Osteocyte (in vitro differentiated cells): ENCODE measurements around the gene TADA2A. TPM values are rescaled to one million over a fixed set of nuclear protein-coding genes. Genes with fewer than 3 reads are reported as not detected.
"Not testable (repeated sequence)": the region's sequence is repeated elsewhere in the genome, so short reads cannot be mapped to it uniquely, and the experiment has no call there.

Source experiments
- DNase-seq: peaks from one replicate; pipeline ENCODE4 v3.0.0; 2021; ENCODE audit warnings: mixed read lengths; ENCODE audit not compliant: unreplicated experiment; ENCODE audit errors: extremely low spot score
- H3K27ac Mint-ChIP-seq: one replicate; pipeline ENCODE4 v1.8.0; 2021; ENCODE audit warnings: mild to moderate bottlenecking, mixed read lengths; ENCODE audit not compliant: unreplicated experiment
- H3K27me3 Mint-ChIP-seq: one replicate; pipeline ENCODE4 v1.8.0; 2021; ENCODE audit warnings: mixed read lengths; ENCODE audit not compliant: unreplicated experiment
- H3K36me3 Mint-ChIP-seq: one replicate; pipeline ENCODE4 v1.8.0; 2021; ENCODE audit warnings: mixed read lengths; ENCODE audit not compliant: unreplicated experiment
- H3K4me1 Mint-ChIP-seq: one replicate; pipeline ENCODE4 v1.8.0; 2021; ENCODE audit warnings: mixed read lengths; ENCODE audit not compliant: unreplicated experiment
- H3K4me3 Mint-ChIP-seq: one replicate; pipeline ENCODE4 v1.8.0; 2021; ENCODE audit warnings: mild to moderate bottlenecking, moderate library complexity, mixed read lengths; ENCODE audit not compliant: unreplicated experiment
- H3K9me3 Mint-ChIP-seq: one replicate; pipeline ENCODE4 v1.8.0; 2021; ENCODE audit warnings: mixed read lengths; ENCODE audit not compliant: unreplicated experiment
- total RNA-seq: library from RNA; stranded (reverse); gene quantifications from 2 replicates; pipeline ENCODE4 v1.2.1, GENCODE V29; 2021
- TF ChIP-seq, protein P1 (sequence below): fragments of 200-600 bp; sonication (generic); IDR thresholded peaks from 2 replicates; pipeline ENCODE4 v1.5.0; 2021; ENCODE audit warnings: antibody characterized with exemption, mild to moderate bottlenecking, moderate library complexity

The TADA2A gene
- total RNA-seq, 1 donor from 2014 or later = 20.4 TPM

DNA sequence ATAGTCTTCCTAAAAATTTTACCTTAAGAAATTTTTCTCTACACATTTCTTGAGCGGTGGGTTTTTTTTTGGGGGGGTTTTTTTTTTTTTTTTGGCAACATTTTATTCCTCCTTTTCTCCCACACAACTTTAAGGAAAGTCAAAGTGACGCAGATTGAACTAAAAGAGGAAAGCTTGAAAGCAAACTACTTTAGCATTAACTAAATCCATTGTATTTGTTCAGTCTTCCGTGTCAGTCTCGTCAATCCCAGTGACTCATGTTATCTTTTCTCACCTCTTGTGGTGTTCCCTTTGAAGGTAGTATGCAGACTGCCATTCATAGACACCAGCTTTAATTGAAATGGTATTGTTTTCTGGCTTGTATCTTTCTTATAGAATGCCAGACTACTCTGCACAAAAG lies 39.3 kb downstream of the TADA2A start:
- Mint-ChIP-seq H3K36me3 (peaks cover 29% of the 10 kb centered on the region), H3K4me3 (no peak overlapping the region), H3K9me3 (no peaks in the 10 kb centered on the region), H3K27ac (no peak overlapping the region), H3K27me3 (no peaks in the 10 kb centered on the region), H3K4me1 (peaks cover 3% of the 10 kb centered on the region)
- TF ChIP-seq, protein P1, sequence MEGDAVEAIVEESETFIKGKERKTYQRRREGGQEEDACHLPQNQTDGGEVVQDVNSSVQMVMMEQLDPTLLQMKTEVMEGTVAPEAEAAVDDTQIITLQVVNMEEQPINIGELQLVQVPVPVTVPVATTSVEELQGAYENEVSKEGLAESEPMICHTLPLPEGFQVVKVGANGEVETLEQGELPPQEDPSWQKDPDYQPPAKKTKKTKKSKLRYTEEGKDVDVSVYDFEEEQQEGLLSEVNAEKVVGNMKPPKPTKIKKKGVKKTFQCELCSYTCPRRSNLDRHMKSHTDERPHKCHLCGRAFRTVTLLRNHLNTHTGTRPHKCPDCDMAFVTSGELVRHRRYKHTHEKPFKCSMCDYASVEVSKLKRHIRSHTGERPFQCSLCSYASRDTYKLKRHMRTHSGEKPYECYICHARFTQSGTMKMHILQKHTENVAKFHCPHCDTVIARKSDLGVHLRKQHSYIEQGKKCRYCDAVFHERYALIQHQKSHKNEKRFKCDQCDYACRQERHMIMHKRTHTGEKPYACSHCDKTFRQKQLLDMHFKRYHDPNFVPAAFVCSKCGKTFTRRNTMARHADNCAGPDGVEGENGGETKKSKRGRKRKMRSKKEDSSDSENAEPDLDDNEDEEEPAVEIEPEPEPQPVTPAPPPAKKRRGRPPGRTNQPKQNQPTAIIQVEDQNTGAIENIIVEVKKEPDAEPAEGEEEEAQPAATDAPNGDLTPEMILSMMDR = no peak
- no peak for DNase-seq

DNA sequence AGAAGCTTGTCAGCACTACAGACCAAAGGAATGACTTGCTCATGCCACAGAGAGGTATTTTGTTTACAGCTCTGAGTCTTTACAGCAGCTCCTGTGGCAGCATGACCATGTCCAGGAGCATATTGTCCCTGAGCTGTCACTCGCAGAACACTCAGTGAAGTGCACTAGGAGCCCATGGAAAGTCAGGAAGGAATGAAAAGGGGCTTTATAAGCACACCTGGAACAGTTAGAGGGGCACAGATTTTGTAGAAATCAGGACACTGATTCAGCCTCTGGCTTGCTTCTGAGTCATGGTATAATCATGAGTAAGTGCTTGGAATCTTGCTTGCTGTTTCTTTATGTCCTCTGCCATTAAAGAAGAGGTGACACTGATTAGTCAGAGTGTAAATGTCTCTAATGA lies 41.0 kb downstream of the TADA2A start:
- H3K27me3 Mint-ChIP-seq = no peaks in the 10 kb centered on the region
- peaks cover 26% of the 10 kb centered on the region for H3K36me3 Mint-ChIP-seq
- peak overlapping the region; percentile 38 for H3K27ac Mint-ChIP-seq
- H3K9me3 Mint-ChIP-seq = no peaks in the 10 kb centered on the region
- TF ChIP-seq, protein P1 = no peak
- H3K4me3 Mint-ChIP-seq = no peak overlapping the region
- H3K4me1 Mint-ChIP-seq = peaks cover 5% of the 10 kb centered on the region
- no peak for DNase-seq

DNA sequence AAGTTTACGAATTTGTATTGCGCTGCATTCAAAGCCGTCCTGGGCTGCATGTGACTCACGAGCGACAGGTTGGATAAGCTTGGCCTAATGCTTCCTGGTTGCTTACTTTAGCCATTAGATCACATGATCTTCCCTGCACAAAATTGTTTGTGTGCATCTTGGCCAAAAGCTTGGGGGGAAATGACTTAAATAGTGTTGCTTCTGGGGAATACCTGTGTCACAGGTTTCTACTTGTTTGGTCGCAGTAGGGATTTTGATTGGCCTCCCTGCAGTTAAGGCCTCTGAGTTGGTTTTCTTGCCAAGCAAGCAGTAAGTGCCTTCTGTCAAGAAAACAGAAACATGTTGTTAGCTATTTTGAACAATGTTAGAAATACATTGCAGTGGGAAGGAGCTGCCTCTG lies 43.4 kb downstream of the TADA2A start:
- peaks cover 25% of the 10 kb centered on the region for H3K36me3 Mint-ChIP-seq
- H3K4me1 Mint-ChIP-seq = peaks cover 21% of the 10 kb centered on the region
- H3K4me3 Mint-ChIP-seq = no peak overlapping the region
- no peaks in the 10 kb centered on the region for H3K9me3 Mint-ChIP-seq
- no peak overlapping the region for H3K27ac Mint-ChIP-seq
- TF ChIP-seq, protein P1 = no peak
- H3K27me3 Mint-ChIP-seq = no peaks in the 10 kb centered on the region
- no peak for DNase-seq

DNA sequence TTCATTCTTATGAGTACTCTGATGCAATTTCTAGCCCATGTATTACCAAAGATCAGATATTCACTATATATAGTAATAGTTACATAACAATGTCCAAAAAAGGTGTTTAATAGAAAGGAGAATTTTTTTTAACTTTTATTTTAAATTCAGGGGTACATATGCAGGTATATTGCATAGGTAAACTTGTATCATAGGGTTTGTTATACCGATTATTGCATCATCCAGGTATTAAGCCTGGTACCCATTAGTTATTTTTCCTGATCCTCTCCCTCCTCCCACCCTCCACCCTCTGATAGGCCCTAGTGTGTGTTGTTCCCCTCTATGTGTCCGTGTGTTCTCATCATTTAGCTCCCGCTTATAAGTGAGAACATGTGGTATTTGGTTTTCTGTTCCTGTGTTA lies 51.1 kb downstream of the TADA2A start:
- H3K4me1 Mint-ChIP-seq = peaks cover 22% of the 10 kb centered on the region
- H3K36me3 Mint-ChIP-seq = peaks cover 20% of the 10 kb centered on the region
- H3K9me3 Mint-ChIP-seq, DNase-seq, H3K27me3 Mint-ChIP-seq, H3K4me3 Mint-ChIP-seq: not testable (repeated sequence)
- peak overlapping the region; percentile 12 for H3K27ac Mint-ChIP-seq

DNA sequence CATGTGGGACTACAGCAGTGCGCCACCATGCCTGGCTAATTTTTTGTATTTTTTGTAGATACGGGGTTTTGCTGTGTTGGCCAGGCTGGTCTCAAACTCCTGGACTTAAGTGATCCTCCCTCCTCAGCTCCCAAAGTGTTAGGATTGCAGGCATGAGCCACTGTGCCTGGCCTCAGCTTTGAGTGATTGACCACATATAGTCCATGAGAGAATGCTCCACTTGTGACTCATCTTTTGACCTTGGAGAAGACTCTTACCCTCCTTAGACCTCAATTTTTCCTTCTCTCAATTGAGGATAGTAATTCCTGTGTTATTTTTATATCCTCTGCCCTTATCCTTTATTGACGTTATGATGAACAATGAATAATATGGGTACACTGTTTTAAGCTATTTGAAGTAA lies 52.1 kb downstream of the TADA2A start:
- H3K36me3 Mint-ChIP-seq = peaks cover 22% of the 10 kb centered on the region
- no peak overlapping the region for H3K4me3 Mint-ChIP-seq
- H3K4me1 Mint-ChIP-seq = peaks cover 16% of the 10 kb centered on the region

More for the DNA sequence above, 52.1 kb downstream of the TADA2A start:
- Mint-ChIP-seq H3K27me3 (no peaks in the 10 kb centered on the region), H3K9me3 (no peaks in the 10 kb centered on the region), H3K27ac (peak overlapping the region; percentile 50)
- no peak for DNase-seq
- TF ChIP-seq, protein P1 = no peak
